ENCODE data around the gene GNS. TPM values are rescaled to one million over a fixed set of nuclear protein-coding genes. Genes with fewer than 3 reads are reported as not detected.

The GNS gene
- total RNA-seq, 1 experiment from 2014 or later = 74.9 TPM

DNA sequence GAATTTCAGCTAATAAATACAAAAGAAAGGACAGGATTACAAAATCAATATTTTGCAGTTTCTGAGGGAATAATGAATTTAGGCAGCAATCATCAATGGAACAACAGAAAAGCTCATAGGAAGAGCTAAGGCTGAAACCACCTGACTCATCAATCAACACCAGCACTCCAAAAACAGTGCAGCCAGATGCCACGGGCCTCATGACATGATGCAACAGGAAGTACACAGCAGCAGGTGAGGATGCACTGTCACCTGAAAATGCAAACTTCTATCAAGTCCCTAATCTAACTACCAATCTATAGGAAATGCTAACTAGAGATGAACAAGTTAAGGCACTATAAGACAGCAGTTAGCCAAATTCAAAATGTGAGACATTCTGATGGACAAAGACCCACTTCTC, 21.7 kb downstream of the GNS start:
- POLR2A ChIA-PET (ENCODE audit: unreplicated experiment) = no interaction called here
- no TSS peak for BruUV-seq (replicated peaks)
- H3K36me3 ChIP-seq (ENCODE audit: low read depth) = peaks cover 20% of the 10 kb centered on the region
- no peaks in the 10 kb centered on the region for H3K79me2 ChIP-seq (ENCODE audit: low read depth)
- no peak overlapping the region for H2AFZ ChIP-seq
- CTCF ChIA-PET = no interaction called here
- 0 out of 2 replicates have a peak overlapping the region, but pooled peaks have one; percentile 2 for H3K4me2 ChIP-seq
- no peaks in the 10 kb centered on the region for H3K9me2 ChIP-seq (ENCODE audit: insufficient read depth)
- peak overlapping the region; percentile 43 for H3K27ac ChIP-seq
- TF ChIP-seq, protein P1, sequence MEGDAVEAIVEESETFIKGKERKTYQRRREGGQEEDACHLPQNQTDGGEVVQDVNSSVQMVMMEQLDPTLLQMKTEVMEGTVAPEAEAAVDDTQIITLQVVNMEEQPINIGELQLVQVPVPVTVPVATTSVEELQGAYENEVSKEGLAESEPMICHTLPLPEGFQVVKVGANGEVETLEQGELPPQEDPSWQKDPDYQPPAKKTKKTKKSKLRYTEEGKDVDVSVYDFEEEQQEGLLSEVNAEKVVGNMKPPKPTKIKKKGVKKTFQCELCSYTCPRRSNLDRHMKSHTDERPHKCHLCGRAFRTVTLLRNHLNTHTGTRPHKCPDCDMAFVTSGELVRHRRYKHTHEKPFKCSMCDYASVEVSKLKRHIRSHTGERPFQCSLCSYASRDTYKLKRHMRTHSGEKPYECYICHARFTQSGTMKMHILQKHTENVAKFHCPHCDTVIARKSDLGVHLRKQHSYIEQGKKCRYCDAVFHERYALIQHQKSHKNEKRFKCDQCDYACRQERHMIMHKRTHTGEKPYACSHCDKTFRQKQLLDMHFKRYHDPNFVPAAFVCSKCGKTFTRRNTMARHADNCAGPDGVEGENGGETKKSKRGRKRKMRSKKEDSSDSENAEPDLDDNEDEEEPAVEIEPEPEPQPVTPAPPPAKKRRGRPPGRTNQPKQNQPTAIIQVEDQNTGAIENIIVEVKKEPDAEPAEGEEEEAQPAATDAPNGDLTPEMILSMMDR (conservative IDR thresholded peaks at IDR 0.05) = no peak
- no peak for TF ChIP-seq EZH2 (IDR thresholded peaks at IDR 0.05; ENCODE audit: low read depth)
- no peak for DNase-seq
- no peaks in the 10 kb centered on the region for H3K9me3 ChIP-seq (ENCODE audit: insufficient read depth, low read depth)
- no peaks in the 10 kb centered on the region for H3K27me3 ChIP-seq (ENCODE audit: insufficient read depth, low read depth)
- H3K4me1 ChIP-seq (replicated peaks; ENCODE audit: insufficient read depth) = peaks cover 29% of the 10 kb centered on the region
- peaks cover 16% of the 10 kb centered on the region; the same call in 1 of the 2 replicates for H3F3A ChIP-seq (ENCODE audit: insufficient read depth, low read depth)
- H3K4me3 ChIP-seq = no peak overlapping the region
- H4K20me1 ChIP-seq (ENCODE audit: insufficient read depth) = no peaks in the 10 kb centered on the region
- intact Hi-C loops (cut with micrococcal nuclease; ENCODE audit: unreplicated experiment) = no loop called here

DNA sequence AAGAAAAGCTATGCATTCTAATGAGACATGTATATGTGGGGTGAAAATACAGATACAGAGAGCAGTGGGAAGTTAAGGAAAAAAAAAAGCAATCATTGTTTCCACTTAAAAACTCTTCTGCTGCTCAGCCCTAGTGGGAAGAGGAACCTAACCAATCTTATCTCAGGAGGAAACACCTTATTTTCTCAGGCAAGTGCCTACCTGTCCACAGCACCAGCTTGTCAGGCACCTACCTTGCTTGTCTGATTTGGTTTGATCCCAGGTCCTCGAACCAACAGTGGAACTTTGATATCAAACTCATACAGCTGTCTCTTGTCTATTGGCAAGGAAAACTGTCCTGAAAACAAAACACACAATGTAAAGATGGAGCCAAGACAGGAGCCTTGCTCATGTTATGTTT, 22.4 kb downstream of the GNS start:
- no peak overlapping the region for H3K27ac ChIP-seq
- no peak overlapping the region for H3K4me2 ChIP-seq
- H3K9me3 ChIP-seq (ENCODE audit: insufficient read depth, low read depth) = no peaks in the 10 kb centered on the region
- H2AFZ ChIP-seq = no peak overlapping the region
- H3K27me3 ChIP-seq (ENCODE audit: insufficient read depth, low read depth) = no peaks in the 10 kb centered on the region
- H3K9me2 ChIP-seq (ENCODE audit: insufficient read depth) = no peaks in the 10 kb centered on the region
- ChIA-PET POLR2A (ENCODE audit: unreplicated experiment) (no interaction called here), CTCF (no interaction called here)
- peaks cover 29% of the 10 kb centered on the region for H3K4me1 ChIP-seq (replicated peaks; ENCODE audit: insufficient read depth)
- no peak for DNase-seq
- no peak for TF ChIP-seq EZH2 (IDR thresholded peaks at IDR 0.05; ENCODE audit: low read depth)
- TF ChIP-seq, protein P1 (conservative IDR thresholded peaks at IDR 0.05) = no peak
- H3K79me2 ChIP-seq (ENCODE audit: low read depth) = no peaks in the 10 kb centered on the region
- no TSS peak for BruUV-seq (replicated peaks)
- H3K4me3 ChIP-seq = no peak overlapping the region
- peaks cover 15% of the 10 kb centered on the region for H3K36me3 ChIP-seq (ENCODE audit: low read depth)
- H4K20me1 ChIP-seq (ENCODE audit: insufficient read depth) = no peaks in the 10 kb centered on the region
- intact Hi-C loops (cut with micrococcal nuclease; ENCODE audit: unreplicated experiment) = no loop called here
- H3F3A ChIP-seq (ENCODE audit: insufficient read depth, low read depth) = peaks cover 16% of the 10 kb centered on the region; the same call in 1 of the 2 replicates

DNA sequence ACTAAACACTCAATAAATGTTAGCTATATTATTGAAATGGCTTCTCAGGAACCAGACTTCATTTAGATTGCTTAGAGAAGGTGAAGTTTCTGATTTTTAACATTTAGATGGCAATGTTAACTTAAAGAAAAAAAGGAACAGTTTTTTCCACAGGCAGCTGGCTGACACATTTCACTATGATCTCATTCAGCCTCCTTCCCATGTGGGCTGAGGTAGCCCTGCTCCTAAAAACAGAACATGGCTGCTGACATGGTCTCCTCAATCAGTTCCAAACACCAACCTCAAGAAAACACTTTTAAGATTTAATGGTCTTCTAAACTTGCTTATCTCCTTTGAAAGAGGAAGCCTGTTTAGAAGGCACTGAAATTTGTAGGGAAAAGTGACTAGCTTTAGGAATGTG, 23.8 kb downstream of the GNS start:
- H4K20me1 ChIP-seq (ENCODE audit: insufficient read depth) = no peaks in the 10 kb centered on the region
- BruUV-seq (replicated peaks) = no TSS peak

More for the DNA sequence above, 23.8 kb downstream of the GNS start:
- peaks cover 16% of the 10 kb centered on the region; the same call in 1 of the 2 replicates for H3F3A ChIP-seq (ENCODE audit: insufficient read depth, low read depth)
- H2AFZ ChIP-seq = no peak overlapping the region
- intact Hi-C loops (cut with micrococcal nuclease; ENCODE audit: unreplicated experiment) = no loop called here
- H3K9me3 ChIP-seq (ENCODE audit: insufficient read depth, low read depth) = no peaks in the 10 kb centered on the region
- no peaks in the 10 kb centered on the region for H3K27me3 ChIP-seq (ENCODE audit: insufficient read depth, low read depth)
- no peaks in the 10 kb centered on the region for H3K9me2 ChIP-seq (ENCODE audit: insufficient read depth)
- no peak overlapping the region for H3K4me3 ChIP-seq
- no peak for TF ChIP-seq EZH2 (IDR thresholded peaks at IDR 0.05; ENCODE audit: low read depth)
- TF ChIP-seq, protein P1 (conservative IDR thresholded peaks at IDR 0.05) = no peak
- peaks cover 20% of the 10 kb centered on the region for H3K36me3 ChIP-seq (ENCODE audit: low read depth)
- ChIA-PET CTCF (no interaction called here), POLR2A (ENCODE audit: unreplicated experiment) (no interaction called here)
- no peak overlapping the region for H3K4me2 ChIP-seq
- peaks cover 29% of the 10 kb centered on the region for H3K4me1 ChIP-seq (replicated peaks; ENCODE audit: insufficient read depth)
- no peak overlapping the region for H3K27ac ChIP-seq
- H3K79me2 ChIP-seq (ENCODE audit: low read depth) = no peaks in the 10 kb centered on the region
- no peak for DNase-seq

Measured in PC-9 (cell line).